Measurements from ENCODE around the gene DCLK2. TPM values are rescaled to one million over a fixed set of nuclear protein-coding genes. Genes with fewer than 3 reads are reported as not detected.

DCLK2 gene
- total and polyA plus RNA-seq, 2 of the 8 experiments (the other 6 are each of a cell fraction or from before 2014, with no cell fraction given): 0.32 to 0.37 TPM

DNA sequence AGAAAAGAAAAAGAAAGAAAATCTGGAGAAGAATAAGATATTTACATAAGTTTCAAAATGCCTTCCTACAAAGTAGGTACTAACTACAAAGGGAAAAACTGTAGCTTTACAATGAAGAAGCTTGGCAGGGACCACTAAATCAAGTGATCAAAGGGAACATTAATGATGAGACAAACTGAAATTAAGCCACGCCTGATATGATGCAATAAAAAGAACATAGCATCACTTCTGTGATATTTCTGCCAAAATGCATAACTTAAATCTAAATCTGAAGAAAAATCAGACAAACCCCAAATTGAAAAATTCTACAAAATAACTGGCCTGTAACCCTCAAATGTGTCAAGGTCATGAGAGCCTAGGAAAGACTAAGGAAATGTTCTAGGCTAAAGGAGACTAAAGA, 8.9 kb upstream of the DCLK2 start:
- CTCF ChIA-PET (ENCODE audit: partially characterized antibody): no interaction called here
- DNase-seq (ENCODE audit: low read depth in 1 of 2, low spot score in 2 of 2): no peak
- TF ChIP-seq CHD2 (IDR thresholded peaks at IDR 0.05; ENCODE audit: low read length): no peak

More for the DNA sequence above, 8.9 kb upstream of the DCLK2 start:
- Histone ChIP-seq H3K36me3 (ENCODE audit: control insufficient read depth in 2 of 4, insufficient read depth in 4 of 4, low read length in 3 of 4) (no peaks in the 10 kb centered on the region), H2BK15ac (ENCODE audit: low read length) (no peak overlapping the region), H3K4me3 (ENCODE audit: extremely low read depth in 1 of 4, insufficient read depth in 2 of 4, low read depth in 3 of 4, low read length in 4 of 4) (no peak overlapping the region), H3K4ac (replicated peaks; ENCODE audit: insufficient read length, low read depth, low read length) (no peak overlapping the region), H3K9ac (replicated peaks in 1 of 4; ENCODE audit: extremely low read depth in 1 of 4, low read depth in 3 of 4, low read length in 3 of 4) (no peak overlapping the region), H3K18ac (ENCODE audit: extremely low read depth, low read length) (no peak overlapping the region), H3K27ac (ENCODE audit: low read depth, low read length) (no peak overlapping the region), H2BK12ac (ENCODE audit: low read depth, low read length) (no peak overlapping the region), H3K23me2 (ENCODE audit: low read depth, low read length) (no peaks in the 10 kb centered on the region), H3K4me1 (replicated peaks in 1 of 4; ENCODE audit: control insufficient read depth in 3 of 4, insufficient read depth in 4 of 4, low read length in 3 of 4) (no peaks in the 10 kb centered on the region), H3K27me3 (replicated peaks in 1 of 4; ENCODE audit: control insufficient read depth in 3 of 4, extremely low read depth in 1 of 4, insufficient read depth in 3 of 4, low read length in 3 of 4) (no peaks in the 10 kb centered on the region), H2BK120ac (replicated peaks; ENCODE audit: low read depth, low read length) (no peak overlapping the region), H4K8ac (ENCODE audit: extremely low read depth, insufficient read depth, low read length) (no peak overlapping the region), H2BK20ac (ENCODE audit: low read length) (no peak overlapping the region), H3K79me1 (ENCODE audit: low read depth, low read length) (no peaks in the 10 kb centered on the region), H4K91ac (replicated peaks; ENCODE audit: insufficient read length, low read length) (no peak overlapping the region), H3K79me2 (ENCODE audit: control insufficient read depth in 1 of 2, insufficient read depth in 2 of 2, low read length in 2 of 2) (no peaks in the 10 kb centered on the region), H3K14ac (ENCODE audit: insufficient read length) (no peak overlapping the region), H3K4me2 (ENCODE audit: insufficient read depth in 1 of 2, low read depth in 2 of 2, low read length in 2 of 2) (no peak overlapping the region), H4K5ac (ENCODE audit: insufficient read length, low read depth, low read length) (no peak overlapping the region), H2AFZ (ENCODE audit: low read length) (no peak overlapping the region), H4K20me1 (replicated peaks in 1 of 2; ENCODE audit: control insufficient read depth in 1 of 2, insufficient read depth in 2 of 2, low read length in 2 of 2) (no peaks in the 10 kb centered on the region), H3K56ac (replicated peaks; ENCODE audit: insufficient read length, low read depth, low read length) (no peak overlapping the region), H2AK5ac (ENCODE audit: low read depth, low read length) (no peak overlapping the region), H3K23ac (ENCODE audit: insufficient read length) (no peak overlapping the region), H2BK5ac (ENCODE audit: low read depth, low read length) (no peak overlapping the region), H3K9me3 (ENCODE audit: insufficient read depth in 2 of 2, low read depth in 1 of 2, low read length in 1 of 2) (no peaks in the 10 kb centered on the region)
- FAIRE-seq: no peak
- WGBS, 2 experiments (ENCODE audit: extremely low coverage in 1 of 2, insufficient coverage in 1 of 2, insufficient read length in 1 of 2, insufficient replicate concordance in 2 of 2, low coverage in 1 of 2, low lambda C conversion rate in 2 of 2, missing lambda C conversion rate in 1 of 2): 100% methylated on average over 1 of the region's 1 CpG; no CpG with 5 or more reads in 1 of the 2 experiments
- POLR2A ChIA-PET (ENCODE audit: partially characterized antibody): no interaction called here
